Testis (tissue), 3 donors: ENCODE data around the gene SPPL2B. TPM values are rescaled to one million over a fixed set of nuclear protein-coding genes. Genes with fewer than 3 reads are reported as not detected.

Experiments
- DNase-seq: peaks from one replicate; pipeline ENCODE4 v3.0.0-alpha.2; 2019
- H3K27ac ChIP-seq, 2 donors: fragments of 200-600 bp; sonication (generic); one replicate each; pipeline ENCODE4 v1.5.1; 2019
- H3K27me3 ChIP-seq: fragments of 200-600 bp; sonication (generic); one replicate; pipeline ENCODE4 v1.5.1; 2019
- H3K36me3 ChIP-seq: fragments of 200-600 bp; sonication (generic); one replicate; pipeline ENCODE4 v1.5.1; 2017; ENCODE audit warnings: low read depth; ENCODE audit errors: missing control alignments
- H3K4me1 ChIP-seq: fragments of 200-600 bp; sonication (generic); one replicate; pipeline ENCODE4 v1.5.1; 2019
- H3K4me3 ChIP-seq, 2 donors: fragments of 200-600 bp; sonication (generic); one replicate each; pipeline ENCODE4 v1.5.1; 2017 to 2019
- H3K9me3 ChIP-seq: fragments of 200-600 bp; sonication (generic); one replicate; pipeline ENCODE4 v1.5.1; 2017
- CTCF ChIP-seq, 3 experiments: fragments of 450-650 bp in 2 of 3; fragments of 200-600 bp in 1 of 3; sonication (generic) in 1 of 3; IDR thresholded peaks; one replicate each; pipeline ENCODE4 v1.5.1; 2016 to 2019; ENCODE audit warnings: antibody characterized with exemption in 3 of 3, mild to moderate bottlenecking in 2 of 3, moderate library complexity in 1 of 3
- POLR2A ChIP-seq: fragments of 450-650 bp; IDR thresholded peaks from one replicate; pipeline ENCODE4 v1.6.1; 2017; ENCODE audit warnings: antibody characterized with exemption, mild to moderate bottlenecking, moderate library complexity
- WGBS, 2 donors: methylation state at CpG; one replicate each; pipeline ENCODE4 v1.1.5; 2018; 5-methylcytosine and 5-hydroxymethylcytosine counted together
- intact Hi-C: fragments of 100-400 bp; cut with DNase I; formaldehyde crosslinking; loops from one replicate; pipeline ENCODE4 v1.15.1; 2023; ENCODE audit warnings: low total_unique reads
- polyA plus RNA-seq: library from polyadenylated mRNA; stranded (reverse); fragments of 350-450 nt; fragmentation: Illumina TruSeq; extraction: RNeasy Lipid Tissue Mini Kit (QIAGEN cat#74804); gene quantifications from one replicate; pipeline ENCODE4 v1.2.3, GENCODE V29; 2014; ENCODE audit warnings: low read depth, low replicate concordance; ENCODE audit not compliant: insufficient read depth
- total RNA-seq, 2 donors: library from RNA; depleted of rRNA; stranded (reverse); fragments of >200 nt; gene quantifications; one replicate each; pipeline ENCODE4 v1.2.3, GENCODE V29; 2016

The SPPL2B gene
- total and polyA plus RNA-seq, 3 donors from 2014 or later, result 132 to 215 (median 158) TPM

GRCh38 chr19:2312820-2313501, 15.5 kb upstream of the SPPL2B start:
- H3K4me1 ChIP-seq, result peaks cover 4% of the 10 kb centered on the region
- H3K9me3 ChIP-seq, result no peaks in the 10 kb centered on the region
- H3K27ac ChIP-seq, result no peak overlapping the region
- 54 to 74% methylated on average over 17 to 26 of the region's 28 CpGs for WGBS, 2 donors
- DNase-seq, result no peak
- TF ChIP-seq POLR2A (no peak), CTCF (IDR thresholded peaks at IDR 0.05) (no peak)
- H3K27me3 ChIP-seq, result no peaks in the 10 kb centered on the region
- H3K4me3 ChIP-seq, result no peak overlapping the region
- intact Hi-C loops, result no loop called here
- H3K36me3 ChIP-seq, result no peaks in the 10 kb centered on the region

- TF ChIP-seq POLR2A, result no peak
- no peak for TF ChIP-seq CTCF (IDR thresholded peaks at IDR 0.05)
- intact Hi-C loops, result no loop called here
- Histone ChIP-seq H3K4me3 (no peak overlapping the region), H3K9me3 (no peaks in the 10 kb centered on the region), H3K27ac (no peak overlapping the region), H3K27me3 (no peaks in the 10 kb centered on the region), H3K4me1 (peaks cover 4% of the 10 kb centered on the region), H3K36me3 (no peaks in the 10 kb centered on the region)
- DNase-seq, result no peak
- 89 to 91% methylated on average over 7 of the region's 7 CpGs for WGBS, 2 donors
Observed at GRCh38 chr19:2315121-2315817, 13.2 kb upstream of the SPPL2B start.

- DNase-seq, result peak; percentile 79
- 55 to 65% methylated on average over 12 to 22 of the region's 22 CpGs for WGBS, 2 donors
- intact Hi-C loops, result no loop called here
Observed at GRCh38 chr19:2315818-2316353, 12.6 kb upstream of the SPPL2B start.

GRCh38 chr19:2317300-2317699, 11.2 kb upstream of the SPPL2B start:
- WGBS, 2 donors, result 92% methylated on average over 8 to 13 of the region's 13 CpGs
- Histone ChIP-seq H3K36me3 (no peaks in the 10 kb centered on the region), H3K27ac (no peak overlapping the region), H3K4me1 (peaks cover 4% of the 10 kb centered on the region), H3K27me3 (no peaks in the 10 kb centered on the region), H3K9me3 (no peaks in the 10 kb centered on the region), H3K4me3 (no peak overlapping the region)
- no peak for TF ChIP-seq CTCF (IDR thresholded peaks at IDR 0.05)
- no peak for TF ChIP-seq POLR2A
- no peak for DNase-seq
- intact Hi-C loops, result no loop called here

More at GRCh38 chr19:2315818-2316353, 12.6 kb upstream of the SPPL2B start:
- no peaks in the 10 kb centered on the region for H3K36me3 ChIP-seq
- H3K4me3 ChIP-seq, result no peak overlapping the region
- TF ChIP-seq POLR2A, result no peak
- TF ChIP-seq CTCF (IDR thresholded peaks at IDR 0.05), result peak; percentile 50 to 72 (median 63)
- no peaks in the 10 kb centered on the region for H3K9me3 ChIP-seq
- peaks cover 4% of the 10 kb centered on the region for H3K4me1 ChIP-seq
- H3K27ac ChIP-seq, result no peak overlapping the region
- H3K27me3 ChIP-seq, result no peaks in the 10 kb centered on the region
